Stimulated activated naive CD8-positive, alpha-beta T cell treated with anti-CD3 and anti-CD28 coated beads, Interleukin-15, amount 100 ng/mL, for 72 hours (primary cell): ENCODE results near the gene UBE2L3.
"Not testable (repeated sequence)": the region's sequence is repeated elsewhere in the genome, so short reads cannot be mapped to it uniquely, and the experiment has no call there.

Experiments used
- ATAC-seq: fragments of 150-1000 bp; cut with Tn5 transposase; 2 replicates; pipeline ENCODE4 v1.10.0; 2021; ENCODE audit warnings: mild to moderate bottlenecking, moderate library complexity
- DNase-seq, 2 donors: peaks; one replicate each; pipeline ENCODE4 v3.0.0; 2021 to 2022
- H3K27ac Mint-ChIP-seq, 2 donors: one replicate each; pipeline ENCODE4 v1.8.0; 2022; ENCODE audit warnings: mild to moderate bottlenecking in 2 of 2, mixed read lengths in 2 of 2, moderate library complexity in 2 of 2
- H3K27me3 Mint-ChIP-seq: one replicate; pipeline ENCODE4 v1.8.0; 2022; ENCODE audit warnings: mixed read lengths
- H3K4me1 Mint-ChIP-seq: one replicate; pipeline ENCODE4 v1.8.0; 2022; ENCODE audit warnings: mild to moderate bottlenecking, mixed read lengths
- H3K4me3 Mint-ChIP-seq, 2 donors: one replicate each; pipeline ENCODE4 v1.8.0; 2022; ENCODE audit warnings: mild to moderate bottlenecking in 2 of 2, mixed read lengths in 2 of 2, moderate library complexity in 1 of 2
- H3K9me3 Mint-ChIP-seq, 2 donors: one replicate each; pipeline ENCODE4 v1.8.0; 2022; ENCODE audit warnings: mixed read lengths in 2 of 2

The UBE2L3 gene

GRCh38 chr22:21609556-21610157, 42.1 kb downstream of the UBE2L3 start:
- not testable (repeated sequence) for DNase-seq, H3K4me3 Mint-ChIP-seq, ATAC-seq, H3K27me3 Mint-ChIP-seq, H3K9me3 Mint-ChIP-seq
- Mint-ChIP-seq H3K27ac (peak overlapping the region in 1 of 2 donors; percentile 7), H3K4me1 (peaks cover 37% of the 10 kb centered on the region)

DNA sequence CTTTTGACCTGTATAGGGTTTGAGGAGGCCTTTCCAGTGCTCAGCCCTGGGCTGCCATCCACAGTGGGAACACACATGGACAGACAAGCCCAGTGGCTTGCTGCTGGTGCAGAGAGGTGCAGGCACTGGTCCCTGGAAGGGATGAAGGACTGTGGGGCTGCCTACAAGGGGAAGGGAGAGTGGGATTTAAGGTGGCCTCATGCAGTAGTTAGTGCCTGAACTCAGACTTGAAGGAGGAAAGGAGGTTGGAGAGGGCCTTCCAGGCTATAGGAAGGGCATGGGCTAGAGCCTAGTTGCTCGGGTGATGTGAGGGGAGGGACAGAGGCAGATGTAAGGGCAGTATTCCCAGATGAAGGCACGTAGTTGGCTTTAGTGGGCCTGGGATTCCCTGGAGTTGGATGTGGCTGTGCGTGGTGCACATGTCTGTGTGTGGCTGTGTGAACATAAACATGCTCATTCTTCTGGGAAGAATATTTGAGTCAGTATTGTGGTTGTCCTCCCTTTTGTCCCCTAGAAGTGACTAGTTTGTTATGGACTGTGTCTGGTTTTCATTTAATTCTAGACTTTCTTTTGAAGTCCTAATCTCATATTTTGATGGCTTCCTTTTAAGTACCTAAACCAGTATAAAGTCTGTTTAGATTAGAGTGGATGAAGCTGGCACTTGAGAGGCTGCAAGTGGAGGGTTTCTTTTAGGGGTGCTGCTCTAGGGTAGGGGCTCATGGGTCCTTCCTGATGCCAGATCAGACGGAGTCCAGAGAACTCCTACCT, 43.9 kb downstream of the UBE2L3 start:
- H3K4me1 Mint-ChIP-seq, result peaks cover 26% of the 10 kb centered on the region
- ATAC-seq (no peak), DNase-seq (no peak)
- H3K27ac Mint-ChIP-seq, result peak overlapping the region; percentile 56 to 67
- no peaks in the 10 kb centered on the region for H3K27me3 Mint-ChIP-seq
- H3K9me3 Mint-ChIP-seq, result no peaks in the 10 kb centered on the region
- no peak overlapping the region for H3K4me3 Mint-ChIP-seq

GRCh38 chr22:21612858-21613257, 45.3 kb downstream of the UBE2L3 start:
- Mint-ChIP-seq H3K27ac (peak overlapping the region in 1 of 2 donors; percentile 83), H3K4me3 (no peak overlapping the region), H3K9me3 (no peaks in the 10 kb centered on the region), H3K4me1 (peaks cover 12% of the 10 kb centered on the region), H3K27me3 (no peaks in the 10 kb centered on the region)
- no peak for DNase-seq
- ATAC-seq, result no peak

- Mint-ChIP-seq H3K4me1 (peaks cover 12% of the 10 kb centered on the region), H3K27me3 (no peaks in the 10 kb centered on the region), H3K4me3 (no peak overlapping the region), H3K27ac (peak overlapping the region; percentile 13 to 72), H3K9me3 (no peaks in the 10 kb centered on the region)
- no peak for DNase-seq
- ATAC-seq, result no peak
These were observed 46.2 kb downstream of the UBE2L3 start for GRCh38 chr22:21613553-21614233.

DNA sequence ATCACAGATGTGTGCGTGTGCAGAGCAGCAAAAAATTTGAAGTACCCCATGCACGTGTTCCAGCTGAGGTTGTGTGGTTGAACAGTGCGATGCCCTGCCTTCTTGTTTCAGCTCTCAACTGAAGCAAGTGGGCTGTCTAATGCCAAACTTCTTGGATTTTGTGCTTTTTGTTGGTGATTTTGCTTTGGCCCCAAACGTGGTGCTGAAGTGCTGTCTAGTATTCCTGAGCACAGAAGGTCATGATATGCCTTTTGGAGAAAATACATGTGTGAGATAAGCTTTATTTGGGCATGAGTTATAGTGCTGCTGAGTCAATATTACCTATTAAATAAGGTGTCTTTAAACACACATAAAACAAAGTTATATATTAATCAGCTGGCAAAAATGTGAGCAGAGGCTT, 48.2 kb downstream of the UBE2L3 start:
- no peaks in the 10 kb centered on the region for H3K27me3 Mint-ChIP-seq
- no peak for ATAC-seq
- H3K27ac Mint-ChIP-seq, result no peak overlapping the region
- DNase-seq, result no peak
- peaks cover 18% of the 10 kb centered on the region for H3K4me1 Mint-ChIP-seq
- H3K4me3 Mint-ChIP-seq, result no peak overlapping the region
- no peaks in the 10 kb centered on the region for H3K9me3 Mint-ChIP-seq

DNA sequence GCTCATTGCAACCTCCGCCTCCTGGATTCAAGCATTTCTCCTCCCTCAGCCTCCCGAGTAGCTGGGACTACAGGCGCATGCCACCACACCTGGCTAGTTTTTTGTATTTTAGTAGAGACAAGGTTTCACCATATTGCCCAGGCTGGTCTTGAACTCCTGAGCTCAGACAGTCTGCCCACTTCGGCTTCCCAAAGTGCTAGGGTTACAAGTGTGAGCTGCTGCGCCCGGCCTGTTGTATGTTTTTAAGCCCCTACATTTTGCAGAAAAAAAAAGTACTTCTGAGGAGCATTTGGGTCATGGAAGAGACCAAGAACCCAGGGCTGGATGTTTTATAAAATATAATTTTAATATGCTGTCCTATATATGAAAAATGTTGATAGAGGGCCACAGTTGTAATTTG, 49.8 kb downstream of the UBE2L3 start:
- H3K9me3 Mint-ChIP-seq, DNase-seq, H3K27ac Mint-ChIP-seq, H3K4me3 Mint-ChIP-seq, ATAC-seq, H3K27me3 Mint-ChIP-seq: not testable (repeated sequence)
- peaks cover 32% of the 10 kb centered on the region for H3K4me1 Mint-ChIP-seq

- Mint-ChIP-seq H3K27ac (no peak overlapping the region), H3K4me1 (peaks cover 54% of the 10 kb centered on the region), H3K4me3 (no peak overlapping the region), H3K9me3 (no peaks in the 10 kb centered on the region), H3K27me3 (no peaks in the 10 kb centered on the region)
- ATAC-seq (no peak), DNase-seq (no peak)
These were observed 53.5 kb downstream of the UBE2L3 start for GRCh38 chr22:21621025-21621424.

DNA sequence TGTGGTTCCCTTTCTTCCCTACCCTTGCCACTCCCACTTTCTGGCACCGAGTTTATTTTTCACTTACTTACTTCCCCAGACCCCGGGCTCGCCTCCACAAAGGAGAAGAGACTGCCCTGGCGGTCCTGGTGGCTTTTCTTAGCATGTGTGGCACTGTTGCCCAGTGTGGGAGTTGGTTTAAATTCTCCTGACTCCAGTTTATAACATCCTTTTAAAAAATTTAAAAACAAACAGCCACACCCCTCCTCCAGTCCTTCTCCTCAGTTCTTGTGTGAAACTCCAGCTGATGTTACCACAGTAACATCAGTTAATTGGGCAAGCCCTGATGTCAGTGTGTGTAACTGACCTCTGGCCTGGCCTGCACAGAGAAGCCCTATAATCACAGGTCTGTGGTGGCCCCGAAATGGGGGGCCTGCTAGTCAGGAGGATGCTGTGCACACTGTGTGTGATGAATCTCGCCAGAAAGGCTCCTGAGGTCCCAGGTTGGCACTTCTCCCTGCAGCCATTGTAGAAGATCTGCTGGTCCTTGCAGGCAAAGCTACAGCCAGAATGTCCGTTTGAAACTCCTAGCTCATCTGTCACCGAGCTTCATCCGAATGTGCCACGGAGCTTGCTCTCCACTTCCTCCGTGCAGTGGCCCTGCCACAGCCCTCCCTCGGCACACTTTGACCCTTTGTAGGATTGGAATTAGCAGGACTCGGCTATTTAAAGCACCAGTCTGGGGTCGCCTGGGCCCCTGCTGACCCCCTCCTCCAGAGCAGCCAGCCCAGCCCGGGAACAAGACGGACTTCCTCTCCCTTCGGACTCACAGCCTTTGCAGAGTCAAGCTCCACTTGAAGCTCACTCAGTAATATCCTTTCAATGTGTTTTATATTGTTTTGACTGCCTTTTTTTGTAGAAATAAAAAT, 54.8 kb downstream of the UBE2L3 start:
- no peak overlapping the region for H3K4me3 Mint-ChIP-seq
- no peak for ATAC-seq
- H3K9me3 Mint-ChIP-seq, result no peaks in the 10 kb centered on the region
- H3K4me1 Mint-ChIP-seq, result peaks cover 66% of the 10 kb centered on the region
- no peaks in the 10 kb centered on the region for H3K27me3 Mint-ChIP-seq
- no peak for DNase-seq
- H3K27ac Mint-ChIP-seq, result peak overlapping the region; percentile 57 to 94

DNA sequence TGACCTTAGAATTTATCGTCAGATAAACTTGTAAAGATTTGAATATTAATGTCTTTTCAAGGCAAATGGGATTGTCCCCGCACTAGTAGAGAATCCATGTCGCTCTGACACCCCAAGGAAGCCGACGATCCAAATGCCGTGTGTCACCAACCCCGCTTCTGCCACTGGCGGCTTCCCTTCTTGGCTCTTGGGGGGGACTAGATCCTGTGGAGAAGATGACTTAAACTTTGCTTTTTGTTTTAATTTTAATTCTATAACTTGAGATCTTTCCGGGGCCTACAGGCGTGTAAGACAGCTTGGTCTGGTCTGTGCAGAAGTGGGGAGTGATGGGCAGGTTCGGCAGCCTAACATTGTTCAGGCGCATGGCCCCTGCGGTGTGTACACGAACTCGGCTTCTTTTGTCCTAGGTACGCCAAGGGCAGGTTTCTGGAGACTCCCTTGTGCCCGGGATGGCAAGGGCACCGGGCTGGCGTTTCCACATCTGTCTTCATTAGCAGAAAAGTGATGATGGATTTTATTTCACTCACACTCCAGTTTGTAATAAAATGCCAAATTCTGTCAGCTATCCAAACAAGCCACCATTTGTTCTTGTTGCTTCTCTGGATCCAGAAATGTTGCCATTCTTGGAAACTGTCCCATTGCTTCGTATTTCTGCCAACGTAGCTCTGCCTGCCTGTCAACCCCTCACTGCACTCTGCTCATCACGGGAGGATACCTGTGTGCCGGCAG, 55.6 kb downstream of the UBE2L3 start:
- ATAC-seq (no peak), DNase-seq (no peak)
- H3K27me3 Mint-ChIP-seq, result no peaks in the 10 kb centered on the region
- H3K27ac Mint-ChIP-seq, result peak overlapping the region in 1 of 2 donors; percentile 89
- no peaks in the 10 kb centered on the region for H3K9me3 Mint-ChIP-seq
- H3K4me3 Mint-ChIP-seq, result no peak overlapping the region
- H3K4me1 Mint-ChIP-seq, result peaks cover 75% of the 10 kb centered on the region

DNA sequence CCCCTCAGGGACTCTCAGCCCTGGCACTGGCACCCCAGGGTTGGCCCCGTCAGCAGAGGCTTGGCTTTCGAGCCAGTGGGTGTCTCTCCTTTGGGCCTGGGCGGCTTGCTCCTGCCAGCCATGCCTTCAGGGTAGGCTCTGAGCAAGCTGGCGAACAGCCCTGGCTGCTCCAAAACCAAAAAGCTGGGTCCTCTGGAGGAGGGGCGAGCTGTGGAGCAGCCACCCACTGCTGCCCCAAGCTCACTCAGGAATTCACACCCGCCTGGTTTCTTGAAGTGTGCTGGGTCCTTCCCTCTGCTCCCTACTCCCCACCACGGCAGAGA, 56.1 kb downstream of the UBE2L3 start:
- Mint-ChIP-seq H3K9me3 (no peaks in the 10 kb centered on the region), H3K4me1 (peaks cover 80% of the 10 kb centered on the region), H3K27me3 (no peaks in the 10 kb centered on the region), H3K27ac (no peak overlapping the region), H3K4me3 (no peak overlapping the region)
- no peak for DNase-seq
- peak; percentile 6 for ATAC-seq

DNA sequence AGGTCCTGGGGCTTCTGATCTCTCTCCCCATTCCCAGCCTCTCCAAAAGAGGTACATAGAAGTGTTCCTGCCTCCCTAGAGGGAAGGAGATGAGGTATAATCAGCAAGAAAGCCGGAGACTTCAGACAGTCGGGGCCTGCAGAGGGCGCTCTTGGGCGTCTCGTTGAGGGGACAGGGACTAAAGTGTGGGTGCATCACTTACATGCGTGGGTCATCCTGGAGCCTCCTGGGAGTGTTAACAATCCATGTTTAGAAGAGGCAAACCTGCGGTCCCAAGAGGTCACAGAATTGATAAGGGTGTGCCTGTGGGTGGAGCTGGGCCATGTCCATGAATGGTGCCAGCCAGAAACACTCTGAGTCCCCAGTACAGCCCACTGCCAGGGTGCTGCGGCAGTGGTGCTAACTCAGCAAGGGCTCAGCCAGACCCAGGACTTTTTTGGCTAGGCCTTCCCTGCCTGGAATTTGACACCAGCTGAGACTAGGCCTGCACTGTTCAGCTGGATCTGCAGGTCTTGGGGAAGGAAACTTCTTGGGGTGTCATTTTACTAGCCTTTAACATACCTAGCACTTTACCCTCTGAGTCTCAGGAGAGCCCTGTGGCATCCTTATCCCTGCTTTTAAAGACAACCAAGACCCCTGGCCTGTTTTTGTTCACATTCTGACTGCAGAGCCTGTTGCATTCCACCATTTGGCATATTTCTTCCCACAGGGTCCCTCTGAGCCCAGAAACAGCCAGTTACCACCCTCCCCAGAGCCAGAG, 56.8 kb downstream of the UBE2L3 start:
- ATAC-seq (no peak), DNase-seq (peak in 1 of 2 donors; percentile 34)
- no peak overlapping the region for H3K4me3 Mint-ChIP-seq
- H3K27me3 Mint-ChIP-seq, result no peaks in the 10 kb centered on the region
- no peaks in the 10 kb centered on the region for H3K9me3 Mint-ChIP-seq
- H3K4me1 Mint-ChIP-seq, result peaks cover 85% of the 10 kb centered on the region
- peak overlapping the region; percentile 9 to 90 for H3K27ac Mint-ChIP-seq

- no peaks in the 10 kb centered on the region for H3K9me3 Mint-ChIP-seq
These were observed 57.6 kb downstream of the UBE2L3 start for GRCh38 chr22:21624880-21625791.

DNA sequence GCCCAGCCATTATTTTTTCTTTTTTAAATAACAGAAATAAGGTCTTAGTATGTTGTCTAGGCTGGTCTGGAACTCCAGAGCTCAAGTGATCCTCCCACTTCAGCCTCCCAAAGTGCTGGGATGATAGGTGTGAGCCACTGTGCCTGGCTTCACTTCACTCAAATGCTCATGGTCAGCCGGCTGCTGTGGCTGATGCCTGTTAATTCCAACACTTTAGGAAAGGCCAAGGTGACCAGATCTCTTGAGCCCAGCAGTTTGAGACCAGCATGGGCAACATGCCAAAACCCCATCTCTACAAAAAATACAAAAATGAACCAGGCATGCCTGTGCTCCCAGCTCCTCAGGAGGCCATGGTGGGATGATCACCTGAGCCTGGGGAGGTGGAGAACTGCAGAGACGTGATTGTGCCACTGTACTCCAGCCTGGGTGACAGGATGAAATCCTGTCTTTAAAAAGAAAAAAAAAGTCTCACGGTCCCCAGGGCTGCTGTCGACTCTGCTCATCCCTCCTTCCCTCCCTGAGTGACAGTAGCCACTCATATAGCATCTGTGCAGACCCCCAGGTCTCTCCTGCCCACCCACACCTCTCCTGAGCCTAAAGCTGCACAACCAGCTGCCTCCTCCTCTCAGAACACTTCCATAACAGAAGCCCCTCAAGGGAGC, 58.7 kb downstream of the UBE2L3 start:
- DNase-seq (no peak), ATAC-seq (no peak)
- Mint-ChIP-seq H3K27me3 (no peaks in the 10 kb centered on the region), H3K4me1 (peaks cover 83% of the 10 kb centered on the region), H3K4me3 (peak overlapping the region; percentile 48 to 57), H3K27ac (peak overlapping the region; percentile 27 to 67), H3K9me3 (no peaks in the 10 kb centered on the region)

More at GRCh38 chr22:21624880-21625791, 57.6 kb downstream of the UBE2L3 start:
- no peak for DNase-seq
- no peak for ATAC-seq
- Mint-ChIP-seq H3K27ac (peak overlapping the region; percentile 57 to 90), H3K4me3 (no peak overlapping the region), H3K27me3 (no peaks in the 10 kb centered on the region), H3K4me1 (peaks cover 83% of the 10 kb centered on the region)
